Measurements from ENCODE around the gene GYG1. TPM values are rescaled to one million over a fixed set of nuclear protein-coding genes. Genes with fewer than 3 reads are reported as not detected.

GYG1 gene
- total RNA-seq, 1 experiment from 2014 or later = 75.2 TPM

- Histone ChIP-seq H3K27ac (ENCODE audit: low read length) (no peak overlapping the region), H3K4me1 (ENCODE audit: control insufficient read depth, insufficient read depth, low read length) (no peaks in the 10 kb centered on the region), H3K4me3 (ENCODE audit: low read depth in 2 of 2, low read length in 2 of 2) (no peak overlapping the region), H3K27me3 (ENCODE audit: control insufficient read depth, insufficient read depth, low read length) (peaks cover 8% of the 10 kb centered on the region), H3K9me3 (ENCODE audit: control insufficient read depth, insufficient read depth, low read depth, low read length) (no peaks in the 10 kb centered on the region), H3K36me3 (ENCODE audit: control insufficient read depth, insufficient read depth, low read length) (no peaks in the 10 kb centered on the region)
- no peak for DNase-seq (ENCODE audit: low read depth, low spot score)
- TF ChIP-seq SIN3A (IDR thresholded peaks at IDR 0.05; ENCODE audit: borderline replicate concordance, insufficient read depth, low read depth, low read length) (no peak), CTCF (IDR thresholded peaks at IDR 0.05) (peak; percentile 8; the same call in 1 of the 2 replicates), TCF7L2 (IDR thresholded peaks at IDR 0.05; ENCODE audit: low read depth, low read length) (no peak)
- ChIA-PET POLR2A (no interaction called here), CTCF (no interaction called here)
- BruUV-seq (replicated peaks) = no TSS peak
- in situ Hi-C loops (cut with HindIII; ENCODE audit: low pct_unique_long_range_greater_than_20kb, low sequenced_read_pairs) (no loop called here), intact Hi-C loops (cut with micrococcal nuclease; ENCODE audit: unreplicated experiment) (no loop called here)
- ATAC-seq = no peak
These were observed 46.2 kb upstream of the GYG1 start for GRCh38 chr3:148945116-148945515.

GRCh38 chr3:148948913-148949657, 42.3 kb upstream of the GYG1 start:
- Histone ChIP-seq H3K4me1 (ENCODE audit: control insufficient read depth, insufficient read depth, low read length) (no peaks in the 10 kb centered on the region), H3K36me3 (ENCODE audit: control insufficient read depth, insufficient read depth, low read length) (no peaks in the 10 kb centered on the region), H3K9me3 (ENCODE audit: control insufficient read depth, insufficient read depth, low read depth, low read length) (no peaks in the 10 kb centered on the region), H3K27me3 (ENCODE audit: control insufficient read depth, insufficient read depth, low read length) (no peaks in the 10 kb centered on the region), H3K27ac (ENCODE audit: low read length) (no peak overlapping the region), H3K4me3 (ENCODE audit: low read depth in 2 of 2, low read length in 2 of 2) (no peak overlapping the region)
- ATAC-seq (no peak), DNase-seq (ENCODE audit: low read depth, low spot score) (no peak)
- in situ Hi-C loops (cut with HindIII; ENCODE audit: low pct_unique_long_range_greater_than_20kb, low sequenced_read_pairs) = no loop called here
- ChIA-PET CTCF (interaction anchor here (0.6 to 0.7 kb wide), 3 partner anchors 89 to 893 kb away, joined by 3 to 6 read pairs (median 6); no protein-coding TSS in a partner anchor), POLR2A (no interaction called here)
- no peak for TF ChIP-seq SIN3A (IDR thresholded peaks at IDR 0.05; ENCODE audit: borderline replicate concordance, insufficient read depth, low read depth, low read length)
- TF ChIP-seq TCF7L2 (IDR thresholded peaks at IDR 0.05; ENCODE audit: low read depth, low read length) = no peak
- TF ChIP-seq CTCF (IDR thresholded peaks at IDR 0.05) = no peak
- no peak for TF ChIP-seq POLR2AphosphoS5 (IDR thresholded peaks at IDR 0.05; ENCODE audit: low read depth, low read length)
- TF ChIP-seq REST (IDR thresholded peaks at IDR 0.05; ENCODE audit: insufficient read depth in 1 of 2, low read depth in 2 of 2, low read length in 1 of 2) = no peak
- BruUV-seq (replicated peaks) = no TSS peak
- intact Hi-C loops (cut with micrococcal nuclease; ENCODE audit: unreplicated experiment) = no loop called here

Measured in Panc1 (cell line).